Chondrocyte (in vitro differentiated cells): ENCODE measurements around the gene IVL. TPM values are rescaled to one million over a fixed set of nuclear protein-coding genes. Genes with fewer than 3 reads are reported as not detected.

Experiments
- DNase-seq: peaks from one replicate; pipeline ENCODE4 v3.0.0; 2021; ENCODE audit warnings: mixed read lengths, low spot score
- H3K27ac Mint-ChIP-seq: one replicate; pipeline ENCODE4 v1.8.0; 2021; ENCODE audit warnings: mild to moderate bottlenecking, moderate library complexity, mixed read lengths; ENCODE audit not compliant: unreplicated experiment
- H3K27me3 Mint-ChIP-seq: 2 replicates; pipeline ENCODE4 v1.8.0; 2021; ENCODE audit warnings: low read depth, mixed read lengths
- H3K36me3 Mint-ChIP-seq: 2 replicates; pipeline ENCODE4 v1.8.0; 2021; ENCODE audit warnings: low read depth, mixed read lengths
- H3K4me1 Mint-ChIP-seq: 2 replicates; pipeline ENCODE4 v1.8.0; 2021; ENCODE audit warnings: low read depth, mild to moderate bottlenecking, mixed read lengths
- H3K4me3 Mint-ChIP-seq: one replicate; pipeline ENCODE4 v1.8.0; 2021; ENCODE audit warnings: mild to moderate bottlenecking, moderate library complexity, mixed read lengths; ENCODE audit not compliant: unreplicated experiment
- H3K9me3 Mint-ChIP-seq: 2 replicates; pipeline ENCODE4 v1.8.0; 2021; ENCODE audit warnings: low read depth, mixed read lengths
- total RNA-seq: library from RNA; stranded (reverse); gene quantifications from 3 replicates; pipeline ENCODE4 v1.2.1, GENCODE V29; 2021
- TF ChIP-seq, protein P1 (sequence below): fragments of 200-600 bp; sonication (generic); IDR thresholded peaks from 2 replicates; pipeline ENCODE4 v1.5.0; 2021; ENCODE audit warnings: antibody characterized with exemption, mild to moderate bottlenecking, moderate library complexity

Gene IVL
- total RNA-seq, 1 donor from 2014 or later = not detected

DNA sequence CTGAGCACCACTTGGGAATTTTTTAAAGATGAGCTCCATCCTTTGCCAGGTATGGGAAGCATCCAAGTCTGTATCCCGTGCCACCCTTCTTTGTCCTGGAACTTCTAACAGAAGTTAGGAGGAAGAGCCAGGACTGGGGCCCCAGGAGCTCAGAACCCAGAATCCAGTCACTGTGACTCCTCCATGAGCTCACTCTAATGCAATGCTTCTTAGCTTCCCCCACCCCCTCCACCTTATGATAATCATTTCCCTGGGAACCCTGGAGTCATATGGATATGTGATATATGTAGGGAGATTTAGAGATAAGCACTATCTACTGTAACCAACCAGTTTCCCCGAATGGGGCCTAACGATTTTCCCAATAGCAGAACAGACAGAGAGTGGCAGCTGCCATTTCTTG, 37.9 kb downstream of the IVL start:
- TF ChIP-seq, protein P1, sequence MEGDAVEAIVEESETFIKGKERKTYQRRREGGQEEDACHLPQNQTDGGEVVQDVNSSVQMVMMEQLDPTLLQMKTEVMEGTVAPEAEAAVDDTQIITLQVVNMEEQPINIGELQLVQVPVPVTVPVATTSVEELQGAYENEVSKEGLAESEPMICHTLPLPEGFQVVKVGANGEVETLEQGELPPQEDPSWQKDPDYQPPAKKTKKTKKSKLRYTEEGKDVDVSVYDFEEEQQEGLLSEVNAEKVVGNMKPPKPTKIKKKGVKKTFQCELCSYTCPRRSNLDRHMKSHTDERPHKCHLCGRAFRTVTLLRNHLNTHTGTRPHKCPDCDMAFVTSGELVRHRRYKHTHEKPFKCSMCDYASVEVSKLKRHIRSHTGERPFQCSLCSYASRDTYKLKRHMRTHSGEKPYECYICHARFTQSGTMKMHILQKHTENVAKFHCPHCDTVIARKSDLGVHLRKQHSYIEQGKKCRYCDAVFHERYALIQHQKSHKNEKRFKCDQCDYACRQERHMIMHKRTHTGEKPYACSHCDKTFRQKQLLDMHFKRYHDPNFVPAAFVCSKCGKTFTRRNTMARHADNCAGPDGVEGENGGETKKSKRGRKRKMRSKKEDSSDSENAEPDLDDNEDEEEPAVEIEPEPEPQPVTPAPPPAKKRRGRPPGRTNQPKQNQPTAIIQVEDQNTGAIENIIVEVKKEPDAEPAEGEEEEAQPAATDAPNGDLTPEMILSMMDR = no peak
- Mint-ChIP-seq H3K27ac (no peak overlapping the region), H3K27me3 (no peaks in the 10 kb centered on the region), H3K36me3 (no peaks in the 10 kb centered on the region), H3K4me1 (no peaks in the 10 kb centered on the region), H3K4me3 (no peak overlapping the region), H3K9me3 (peaks cover 1% of the 10 kb centered on the region)
- DNase-seq = no peak

DNA sequence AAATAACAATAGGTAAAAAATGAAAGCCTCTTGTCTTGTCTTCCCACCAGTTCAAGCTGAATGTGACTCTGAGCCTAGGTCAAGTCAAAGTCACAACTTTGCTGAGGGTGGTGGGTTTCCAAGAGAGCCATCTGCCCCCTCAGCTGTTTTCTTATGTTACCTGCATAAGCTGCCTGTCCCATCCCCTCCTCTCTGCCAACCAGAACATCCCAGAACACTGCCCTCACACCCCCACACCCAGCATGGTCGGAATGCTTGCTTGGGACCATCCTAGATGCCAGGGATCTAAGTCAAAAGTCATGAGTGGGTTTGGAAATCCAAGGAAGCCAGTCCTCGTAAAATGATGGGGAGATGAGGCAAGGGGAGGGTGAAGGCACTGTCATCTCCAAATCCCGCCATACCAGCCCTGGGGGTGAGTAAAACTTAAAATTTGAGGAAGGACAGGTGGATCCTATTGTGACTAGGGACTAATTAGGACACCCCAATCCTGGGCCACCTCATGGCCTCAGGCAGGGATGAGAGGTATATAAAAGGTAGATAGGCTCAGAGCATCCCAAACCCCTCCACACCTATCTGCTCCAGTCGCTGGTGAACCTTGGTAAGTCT, 38.4 kb downstream of the IVL start, which contains the start of gene SPRR5:
SPRR5 (plus strand) TSS at position 556 of the 606 bp plus-strand sequence. CDS start 1,349 bp downstream, outside the sequence.
- DNase-seq = no peak
- Mint-ChIP-seq H3K9me3 (peaks cover 3% of the 10 kb centered on the region), H3K27ac (no peak within 1 kb of the TSS), H3K4me3 (no peak within 1 kb of the TSS), H3K27me3 (no peaks in the 10 kb centered on the region), H3K36me3 (no peaks in the 10 kb centered on the region), H3K4me1 (no peaks in the 10 kb centered on the region)
- TF ChIP-seq, protein P1 = no peak

DNA sequence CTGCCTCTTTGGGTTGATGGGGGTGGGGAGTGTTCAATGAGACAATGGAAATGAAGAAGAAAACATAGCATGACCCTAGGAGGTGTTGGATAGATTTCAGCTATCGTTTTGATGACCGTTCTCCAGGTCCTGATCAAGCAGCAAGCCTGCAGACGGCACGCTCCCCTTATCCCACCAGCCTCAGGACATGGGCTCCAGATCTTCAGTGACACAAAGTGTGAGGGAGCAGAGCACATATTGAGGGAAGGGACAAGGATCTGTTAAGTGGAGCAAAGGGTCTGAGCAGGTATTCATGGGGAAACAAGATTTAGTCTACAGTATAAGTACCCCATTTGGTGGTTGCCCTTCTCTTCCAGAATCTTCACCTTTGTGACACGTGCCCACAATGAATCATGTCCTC, 43.4 kb downstream of the IVL start:
- Mint-ChIP-seq H3K27ac (no peak overlapping the region), H3K4me1 (no peaks in the 10 kb centered on the region), H3K27me3 (no peaks in the 10 kb centered on the region), H3K4me3 (no peak overlapping the region), H3K36me3 (no peaks in the 10 kb centered on the region), H3K9me3 (peaks cover 3% of the 10 kb centered on the region)
- DNase-seq = no peak
- TF ChIP-seq, protein P1 = no peak

DNA sequence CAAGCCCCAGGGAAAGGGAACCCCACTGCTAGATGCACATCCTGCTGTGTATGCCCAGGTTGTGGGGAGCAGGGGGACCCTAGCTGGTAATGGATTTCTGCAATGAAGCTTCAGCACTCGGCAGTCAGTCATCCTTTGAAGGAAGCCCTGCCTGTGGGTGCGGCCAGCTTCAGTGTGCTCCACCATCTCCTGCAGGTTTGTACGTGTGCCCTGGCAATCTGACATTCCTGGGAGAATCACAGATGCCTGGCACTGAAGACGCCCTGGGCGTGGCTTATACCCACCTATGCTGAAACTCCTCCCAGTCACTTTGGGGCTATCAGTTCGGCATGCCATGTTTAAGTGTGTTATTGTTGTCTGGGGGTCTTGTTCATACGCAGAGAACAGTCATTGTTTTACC, 45.4 kb downstream of the IVL start:
- DNase-seq = no peak
- H3K27me3 Mint-ChIP-seq = no peaks in the 10 kb centered on the region
- H3K36me3 Mint-ChIP-seq = no peaks in the 10 kb centered on the region
- H3K27ac Mint-ChIP-seq = no peak overlapping the region
- peaks cover 3% of the 10 kb centered on the region for H3K9me3 Mint-ChIP-seq
- TF ChIP-seq, protein P1 = no peak
- no peaks in the 10 kb centered on the region for H3K4me1 Mint-ChIP-seq
- H3K4me3 Mint-ChIP-seq = no peak overlapping the region

GRCh38 chr1:152954436-152954835, 46.1 kb downstream of the IVL start:
- Mint-ChIP-seq H3K27ac (no peak overlapping the region), H3K27me3 (no peaks in the 10 kb centered on the region)

More at GRCh38 chr1:152954436-152954835, 46.1 kb downstream of the IVL start:
- Mint-ChIP-seq H3K9me3 (peaks cover 3% of the 10 kb centered on the region), H3K4me1 (no peaks in the 10 kb centered on the region), H3K36me3 (no peaks in the 10 kb centered on the region), H3K4me3 (no peak overlapping the region)
- TF ChIP-seq, protein P1 = no peak
- DNase-seq = no peak
